Sigmoid colon (tissue), 4 donors: ENCODE data around the gene HMSD.

Source experiments
- CTCF ChIP-seq, 4 experiments: fragments of 450-650 bp in 3 of 4; fragments of 200-600 bp in 1 of 4; IDR thresholded peaks; one replicate each; pipeline ENCODE4 v1.5.1; 2016 to 2019; ENCODE audit warnings: antibody characterized with exemption in 4 of 4, mild to moderate bottlenecking in 3 of 4, moderate library complexity in 2 of 4
- POLR2AphosphoS5 ChIP-seq, 4 donors: sonication (generic); formaldehyde crosslinking; IDR thresholded peaks; one replicate each; pipeline ENCODE4 v1.6.1; 2017; ENCODE audit warnings: antibody characterized with exemption in 4 of 4

GRCh38 chr18:64002581-64002980 is 53.5 kb downstream of the HMSD start:
- TF ChIP-seq POLR2AphosphoS5 (IDR thresholded peaks at IDR 0.05) (no peak), CTCF (IDR thresholded peaks at IDR 0.05) (no peak)
